Upper lobe of left lung (tissue), 6 donors: Measurements from ENCODE around the gene CAPZB. TPM values are rescaled to one million over a fixed set of nuclear protein-coding genes. Genes with fewer than 3 reads are reported as not detected.

ENCODE experiments used
- ATAC-seq, 2 donors: fragments of 200-7000 bp; cut with Tn5 transposase; one replicate each; pipeline ENCODE4 v1.9.1; 2022; ENCODE audit warnings: mild to moderate bottlenecking in 2 of 2, moderate library complexity in 2 of 2; ENCODE audit not compliant: low FRiP score in 2 of 2
- DNase-seq, 2 donors: peaks; one replicate each; pipeline ENCODE4 v3.0.0-alpha.2; 2019 to 2020
- H3K27ac ChIP-seq, 4 donors: fragments of 200-600 bp; sonication (generic); one replicate each; pipeline ENCODE4 v1.5.1; 2016 to 2019
- H3K27me3 ChIP-seq, 4 donors: fragments of 200-600 bp; sonication (generic); one replicate each; pipeline ENCODE4 v1.5.1; 2017 to 2019
- H3K36me3 ChIP-seq, 4 donors: fragments of 200-600 bp; sonication (generic); one replicate each; pipeline ENCODE4 v1.5.1; 2016 to 2019
- H3K4me1 ChIP-seq, 4 donors: fragments of 200-600 bp; sonication (generic); one replicate each; pipeline ENCODE4 v1.5.1; 2018 to 2019
- H3K4me3 ChIP-seq, 4 donors: fragments of 200-600 bp; sonication (generic); one replicate each; pipeline ENCODE4 v1.5.1; 2017 to 2019; ENCODE audit warnings: mild to moderate bottlenecking in 2 of 4, moderate library complexity in 1 of 4
- H3K9me3 ChIP-seq, 4 donors: fragments of 200-600 bp; sonication (generic); one replicate each; pipeline ENCODE4 v1.5.1; 2018 to 2019
- EP300 ChIP-seq, 4 donors: sonication (generic); formaldehyde crosslinking; IDR thresholded peaks; one replicate each; pipeline ENCODE4 v1.5.1; 2017; ENCODE audit warnings: antibody characterized with exemption in 4 of 4, control low read depth in 2 of 4
- POLR2A ChIP-seq, 4 donors: fragments of 450-650 bp; IDR thresholded peaks; one replicate each; pipeline ENCODE4 v1.5.1; 2016 to 2017; ENCODE audit warnings: antibody characterized with exemption in 4 of 4, mild to moderate bottlenecking in 2 of 4
- POLR2AphosphoS5 ChIP-seq, 2 donors: sonication (generic); formaldehyde crosslinking; IDR thresholded peaks; one replicate each; pipeline ENCODE4 v1.5.1; 2017; ENCODE audit warnings: antibody characterized with exemption in 2 of 2
- WGBS, 2 donors: methylation state at CpG; one replicate each; pipeline ENCODE4 v1.1.5; 2017 to 2018; 5-methylcytosine and 5-hydroxymethylcytosine counted together
- total RNA-seq, 6 donors: library from RNA; depleted of rRNA in 4 of 6; stranded (reverse); fragments of >200 nt in 4 of 6; gene quantifications; one replicate each; pipeline versions ENCODE4 v1.1.0 to v1.2.1, GENCODE V29; 2016 to 2021
- TF ChIP-seq, protein P1 (sequence below), 6 experiments: fragments of 450-650 bp in 4 of 6; fragments of 200-600 bp in 2 of 6; sonication (generic) in 2 of 6; IDR thresholded peaks; one replicate each; pipeline ENCODE4 v1.5.1; 2016 to 2019; ENCODE audit warnings: antibody characterized with exemption in 6 of 6
- donor health status: DM: no; HTN: no; CAD: no; lungs with moderate emphysema.
- donor health status: DM: no; HTN: yes; CAD: no; lungs with severe emphysema.

Gene CAPZB
- total RNA-seq, 6 donors from 2014 or later: 96.4 to 303 (median 144) TPM

DNA sequence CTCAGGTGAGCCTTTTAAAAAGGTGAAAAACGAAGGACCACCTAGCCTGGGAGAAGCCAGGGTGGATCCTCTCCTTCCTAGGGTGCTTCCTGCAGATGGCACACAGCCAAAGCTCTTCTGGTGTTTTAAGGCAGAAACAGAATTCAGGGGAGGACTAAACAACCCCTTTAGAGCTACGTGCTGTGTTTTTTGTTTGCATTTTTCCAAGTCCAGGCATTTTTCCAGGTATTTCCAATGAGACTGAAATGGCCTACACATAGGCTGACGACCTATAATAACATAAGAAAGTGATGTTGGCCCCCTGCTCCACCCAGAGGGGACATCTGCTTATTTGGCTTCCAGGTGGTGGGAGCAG, 83.8 kb downstream of the CAPZB start:
- peaks cover 24 to 49% (median 42%) of the 10 kb centered on the region in 4 donors for H3K4me1 ChIP-seq
- no peak for DNase-seq
- H3K27me3 ChIP-seq: no peaks in the 10 kb centered on the region
- H3K27ac ChIP-seq: peak overlapping the region in 3 of 4 donors; percentile 53 to 60 (median 54)
- TF ChIP-seq, protein P1, sequence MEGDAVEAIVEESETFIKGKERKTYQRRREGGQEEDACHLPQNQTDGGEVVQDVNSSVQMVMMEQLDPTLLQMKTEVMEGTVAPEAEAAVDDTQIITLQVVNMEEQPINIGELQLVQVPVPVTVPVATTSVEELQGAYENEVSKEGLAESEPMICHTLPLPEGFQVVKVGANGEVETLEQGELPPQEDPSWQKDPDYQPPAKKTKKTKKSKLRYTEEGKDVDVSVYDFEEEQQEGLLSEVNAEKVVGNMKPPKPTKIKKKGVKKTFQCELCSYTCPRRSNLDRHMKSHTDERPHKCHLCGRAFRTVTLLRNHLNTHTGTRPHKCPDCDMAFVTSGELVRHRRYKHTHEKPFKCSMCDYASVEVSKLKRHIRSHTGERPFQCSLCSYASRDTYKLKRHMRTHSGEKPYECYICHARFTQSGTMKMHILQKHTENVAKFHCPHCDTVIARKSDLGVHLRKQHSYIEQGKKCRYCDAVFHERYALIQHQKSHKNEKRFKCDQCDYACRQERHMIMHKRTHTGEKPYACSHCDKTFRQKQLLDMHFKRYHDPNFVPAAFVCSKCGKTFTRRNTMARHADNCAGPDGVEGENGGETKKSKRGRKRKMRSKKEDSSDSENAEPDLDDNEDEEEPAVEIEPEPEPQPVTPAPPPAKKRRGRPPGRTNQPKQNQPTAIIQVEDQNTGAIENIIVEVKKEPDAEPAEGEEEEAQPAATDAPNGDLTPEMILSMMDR (IDR thresholded peaks at IDR 0.05): no peak
- TF ChIP-seq POLR2A (IDR thresholded peaks at IDR 0.05) (no peak), EP300 (IDR thresholded peaks at IDR 0.05) (no peak), POLR2AphosphoS5 (IDR thresholded peaks at IDR 0.05) (no peak)
- no peak overlapping the region for H3K4me3 ChIP-seq
- no peak for ATAC-seq
- no peaks in the 10 kb centered on the region for H3K36me3 ChIP-seq
- 65 to 78% methylated on average over 3 of the region's 3 CpGs for WGBS, 2 donors
- no peaks in the 10 kb centered on the region for H3K9me3 ChIP-seq

DNA sequence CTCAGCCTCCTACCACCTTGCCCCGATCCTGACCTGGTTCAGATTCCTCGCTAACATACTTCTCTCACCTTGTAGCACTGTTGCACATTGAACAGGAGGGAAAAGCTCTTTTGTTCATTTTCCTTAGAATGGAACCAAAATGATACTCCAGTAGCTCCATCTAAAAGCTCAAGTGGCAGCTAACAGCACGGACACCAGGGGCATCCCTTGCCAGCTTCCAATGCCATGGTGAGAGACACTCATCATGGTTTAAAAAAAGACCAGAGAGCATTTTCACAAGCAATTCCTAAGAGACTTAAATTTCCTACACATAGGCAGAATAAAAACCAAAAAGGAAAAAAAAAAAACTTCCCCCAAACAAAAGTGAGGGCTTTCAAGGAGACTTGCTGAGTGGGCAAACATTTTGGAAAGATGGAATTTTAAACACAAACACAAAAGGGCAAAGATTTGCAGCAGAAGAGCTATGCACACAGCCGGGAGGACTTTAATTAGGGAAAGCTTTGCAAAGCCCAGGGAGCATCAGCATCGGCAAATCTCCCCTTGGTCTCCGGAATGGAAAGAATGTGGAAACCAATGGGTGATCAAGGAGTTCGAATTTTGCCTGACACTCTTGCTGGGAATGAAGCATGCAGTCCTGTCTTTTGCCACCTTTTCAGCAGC, 84.3 kb downstream of the CAPZB start:
- no peaks in the 10 kb centered on the region for H3K9me3 ChIP-seq
- peaks cover 20 to 49% (median 42%) of the 10 kb centered on the region in 4 donors for H3K4me1 ChIP-seq
- 64 to 72% methylated on average over 7 of the region's 7 CpGs for WGBS, 2 donors
- DNase-seq (no peak), ATAC-seq (no peak)
- no peaks in the 10 kb centered on the region for H3K27me3 ChIP-seq
- H3K27ac ChIP-seq: peak overlapping the region in 3 of 4 donors; percentile 20 to 60 (median 54)
- peaks cover 0 to 3% (median 2%) of the 10 kb centered on the region in 4 donors for H3K36me3 ChIP-seq
- H3K4me3 ChIP-seq: no peak overlapping the region
- TF ChIP-seq, protein P1 (IDR thresholded peaks at IDR 0.05): no peak
- no peak for TF ChIP-seq POLR2AphosphoS5 (IDR thresholded peaks at IDR 0.05)
- TF ChIP-seq POLR2A (IDR thresholded peaks at IDR 0.05): no peak
- TF ChIP-seq EP300 (IDR thresholded peaks at IDR 0.05): no peak

DNA sequence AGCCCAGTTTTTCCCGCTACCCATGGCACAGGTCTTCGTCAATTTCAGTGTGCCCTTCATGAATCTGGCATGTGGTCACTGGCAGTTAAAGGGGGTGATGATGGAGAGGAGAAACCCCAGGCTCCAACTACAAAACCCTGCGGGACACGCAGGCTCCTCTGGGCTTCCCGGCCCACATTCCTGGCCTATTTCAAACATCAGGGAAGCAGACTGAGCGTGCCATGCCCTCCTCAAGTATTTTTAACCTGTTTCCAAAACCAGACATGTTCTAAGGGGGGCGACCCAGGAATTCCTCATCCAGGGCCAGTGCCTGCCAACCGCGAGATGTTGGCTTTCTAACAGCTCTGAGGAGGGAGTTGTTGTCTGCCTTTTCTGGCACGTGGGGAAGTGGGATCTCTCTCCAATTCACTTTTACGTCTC, 85.1 kb downstream of the CAPZB start:
- TF ChIP-seq POLR2A (IDR thresholded peaks at IDR 0.05): no peak
- TF ChIP-seq POLR2AphosphoS5 (IDR thresholded peaks at IDR 0.05): no peak
- TF ChIP-seq EP300 (IDR thresholded peaks at IDR 0.05): no peak
- TF ChIP-seq, protein P1 (IDR thresholded peaks at IDR 0.05): no peak
- Histone ChIP-seq H3K9me3 (no peaks in the 10 kb centered on the region), H3K27ac (peak overlapping the region; percentile 20 to 59 (median 44)), H3K36me3 (peaks cover 0 to 6% (median 5%) of the 10 kb centered on the region in 4 donors), H3K27me3 (no peaks in the 10 kb centered on the region), H3K4me1 (peaks cover 18 to 49% (median 42%) of the 10 kb centered on the region in 4 donors), H3K4me3 (no peak overlapping the region)
- no peak for ATAC-seq
- no peak for DNase-seq
- WGBS, 2 donors: 70 to 89% methylated on average over 8 to 11 of the region's 11 CpGs

DNA sequence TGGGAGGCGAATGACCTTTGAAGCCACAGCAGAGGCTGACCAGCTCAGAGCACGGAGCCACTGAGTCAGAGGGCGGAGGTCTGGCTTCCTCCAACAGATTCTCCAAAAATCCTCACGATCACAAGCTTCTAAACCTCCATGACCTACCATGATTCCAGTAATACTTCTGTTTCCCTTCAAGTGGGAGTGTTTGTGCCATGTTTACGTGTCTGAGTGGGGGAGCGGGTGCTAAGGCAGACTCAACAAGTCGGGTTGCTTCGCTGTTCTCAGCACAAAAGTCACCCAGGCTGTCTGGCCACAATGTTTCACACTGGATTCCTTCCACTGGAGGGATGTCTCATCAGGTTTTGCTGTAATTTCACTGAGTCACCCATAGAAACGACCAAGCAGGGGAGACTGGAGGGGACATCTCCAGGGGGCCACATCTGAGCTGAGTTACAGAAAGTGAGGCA, 87.0 kb downstream of the CAPZB start:
- H3K27me3 ChIP-seq: no peaks in the 10 kb centered on the region
- peak overlapping the region in 3 of 4 donors; percentile 26 to 59 (median 30) for H3K27ac ChIP-seq
- H3K4me3 ChIP-seq: no peak overlapping the region
- WGBS, 2 donors: 50 to 70% methylated on average over 9 of the region's 9 CpGs
- H3K36me3 ChIP-seq: peaks cover 0 to 10% (median 5%) of the 10 kb centered on the region in 4 donors
- DNase-seq (no peak), ATAC-seq (peak; percentile 13 to 84)
- TF ChIP-seq, protein P1 (IDR thresholded peaks at IDR 0.05): peak in 3 of 6 experiments; percentile 19 to 52 (median 21)
- TF ChIP-seq POLR2A (IDR thresholded peaks at IDR 0.05) (no peak), EP300 (IDR thresholded peaks at IDR 0.05) (peak in 1 of 4 donors; percentile 4), POLR2AphosphoS5 (IDR thresholded peaks at IDR 0.05) (peak; percentile 21 to 81)
- H3K9me3 ChIP-seq: no peaks in the 10 kb centered on the region
- peaks cover 18 to 45% (median 41%) of the 10 kb centered on the region in 4 donors for H3K4me1 ChIP-seq
